ACHN (cell line): ENCODE measurements around the gene BNIP3.
A peak's percentile ranks its signal among the peaks of the same experiment; 100 is the strongest.
"Not testable (repeated sequence)": the region's sequence is repeated elsewhere in the genome, so short reads cannot be mapped to it uniquely, and the experiment has no call there.

Source experiments
- DNase-seq: peaks from one replicate; pipeline ENCODE4 v3.0.0-alpha.2; 2015
- in situ Hi-C: cut with HindIII; loops from 2 replicates; pipeline ENCODE4 v1.10.0; 2017; ENCODE audit warnings: low sequenced_read_pairs, low pct_ligation_motif_present, low pct_unique_long_range_greater_than_20kb

The BNIP3 gene

DNA sequence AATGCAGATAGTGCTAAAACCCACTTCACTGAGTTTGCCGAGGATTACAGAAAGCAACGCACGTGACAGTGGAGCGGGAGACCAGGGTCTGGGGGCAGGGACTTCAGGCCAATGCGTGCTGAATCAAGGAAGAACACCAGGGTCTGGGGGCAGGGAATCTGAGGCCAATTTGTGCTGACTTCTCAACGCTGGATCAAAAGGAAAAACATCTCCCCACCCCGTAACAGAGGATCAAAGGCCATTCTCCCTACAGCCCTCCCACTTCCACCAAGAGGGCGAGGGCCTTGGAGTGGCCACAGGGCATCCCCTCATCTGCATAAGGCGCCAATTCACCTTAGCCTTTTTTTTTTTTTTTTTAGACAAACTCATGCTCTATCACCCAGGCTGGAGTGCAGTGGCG lies 22.3 kb upstream of the BNIP3 start:
- DNase-seq, result no peak
- in situ Hi-C loops, result no loop called here

DNA sequence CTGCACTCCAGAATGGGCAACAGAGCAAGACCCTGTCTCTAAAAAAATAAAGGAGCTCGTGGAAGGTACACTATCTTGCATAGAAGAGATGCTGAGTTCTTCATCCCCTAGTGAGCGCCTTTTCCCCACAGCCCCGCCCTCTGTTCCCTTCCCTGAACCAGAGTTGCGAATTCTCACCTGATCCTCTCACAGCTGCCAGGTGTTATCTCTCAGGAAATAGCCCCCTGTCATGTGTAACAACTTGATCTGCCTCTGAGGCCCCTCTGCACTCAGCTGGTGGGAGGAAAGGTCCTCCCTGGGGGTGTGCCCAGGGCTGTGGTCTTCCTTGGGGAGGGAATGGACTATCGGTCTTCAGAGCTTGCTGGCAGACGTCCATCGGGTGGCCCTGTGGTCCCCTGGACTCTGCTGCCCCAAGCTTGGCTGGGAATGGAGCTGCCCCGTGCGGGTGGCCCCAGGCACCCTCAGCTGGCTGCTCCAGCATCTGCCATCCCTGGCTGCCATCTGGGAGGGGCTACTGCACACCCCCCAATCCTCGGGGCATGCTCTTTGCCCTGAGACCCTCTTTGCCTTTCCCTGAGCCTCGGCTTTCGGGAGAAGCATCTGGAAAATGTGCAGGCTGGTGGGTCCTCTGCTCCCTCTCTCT lies 21.7 kb upstream of the BNIP3 start:
- DNase-seq, result no peak
- in situ Hi-C loops, result no loop called here

- DNase-seq, result no peak
- in situ Hi-C loops, result no loop called here
Measured at GRCh38 chr10:132002004-132002403, 20.3 kb upstream of the BNIP3 start.

DNA sequence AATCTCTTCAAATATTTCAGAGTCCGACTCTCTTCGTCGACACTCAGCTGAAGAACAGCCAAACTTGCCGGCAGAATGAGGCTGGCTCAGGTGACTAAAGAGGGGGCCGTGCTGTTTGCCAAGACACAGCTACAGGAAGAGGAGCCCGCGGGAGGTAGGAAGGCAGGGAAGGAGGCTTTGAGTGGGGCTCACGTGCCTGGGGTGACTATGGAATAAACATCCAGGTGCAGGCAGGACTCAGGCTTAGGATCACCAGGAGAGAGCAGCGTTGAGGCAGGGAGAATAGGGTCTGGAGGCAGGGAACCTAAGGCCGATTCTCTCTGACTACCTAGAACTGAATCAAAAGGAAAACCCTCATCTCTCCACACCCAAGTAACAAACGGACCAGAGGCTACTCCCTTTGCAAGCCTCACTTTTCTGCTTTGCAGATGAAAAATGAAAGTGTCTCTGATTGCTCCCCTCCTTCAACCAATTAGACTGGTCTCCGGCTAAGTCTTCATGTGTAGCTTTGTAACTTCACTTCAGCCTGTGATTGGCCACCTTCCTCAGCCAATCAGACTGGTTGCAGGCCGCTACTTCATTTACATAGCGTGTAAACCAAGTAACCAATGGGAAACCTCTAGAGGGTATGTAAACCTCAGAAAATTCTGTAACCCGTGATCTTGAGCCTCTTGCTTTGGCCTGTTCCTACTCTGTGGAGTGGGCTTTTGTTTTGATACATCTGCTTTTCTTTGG lies 19.7 kb upstream of the BNIP3 start:
- DNase-seq, result peak; percentile 36
- in situ Hi-C loops, result no loop called here

DNA sequence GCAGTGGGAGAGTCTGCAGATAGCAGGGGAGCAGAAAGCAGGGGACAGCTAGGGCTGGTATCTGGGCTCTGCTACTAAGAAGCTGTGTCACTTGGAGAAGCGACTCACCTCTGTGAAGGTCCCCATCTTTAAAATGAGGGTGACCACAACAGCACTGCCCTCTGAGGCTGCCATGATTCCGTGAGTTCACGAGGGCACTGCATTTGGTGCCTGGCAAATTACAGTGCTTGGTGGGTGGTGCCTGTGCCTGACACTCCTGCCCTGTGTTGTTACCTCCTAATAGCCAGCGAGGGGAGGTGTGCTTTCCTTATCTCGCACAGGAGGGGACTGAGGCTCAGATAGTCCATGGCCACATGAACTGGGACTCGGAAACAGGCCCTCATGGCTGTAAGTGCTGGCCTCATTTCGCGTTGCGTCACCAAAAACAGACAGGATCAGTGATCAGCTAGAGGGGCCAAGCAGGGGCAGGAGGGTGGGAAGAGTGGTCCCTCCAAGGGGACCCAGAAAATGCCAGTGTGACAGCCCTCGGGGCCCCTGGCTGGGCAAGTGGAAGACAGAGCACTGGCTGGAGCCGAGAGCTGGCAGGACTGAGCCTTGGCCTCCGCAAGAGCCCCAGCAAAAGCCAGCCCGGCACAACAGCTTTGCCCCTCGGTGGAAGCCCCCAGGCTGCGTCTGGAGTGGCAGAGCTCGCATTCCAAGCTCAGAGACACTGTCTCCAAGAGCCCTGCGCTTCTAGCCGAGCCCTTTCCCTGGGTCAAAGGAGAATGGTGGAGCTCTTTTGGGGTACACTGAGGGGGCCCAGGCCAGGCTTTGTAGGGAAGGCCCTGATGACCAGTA lies 17.3 kb upstream of the BNIP3 start:
- DNase-seq, result no peak
- in situ Hi-C loops, result no loop called here

DNA sequence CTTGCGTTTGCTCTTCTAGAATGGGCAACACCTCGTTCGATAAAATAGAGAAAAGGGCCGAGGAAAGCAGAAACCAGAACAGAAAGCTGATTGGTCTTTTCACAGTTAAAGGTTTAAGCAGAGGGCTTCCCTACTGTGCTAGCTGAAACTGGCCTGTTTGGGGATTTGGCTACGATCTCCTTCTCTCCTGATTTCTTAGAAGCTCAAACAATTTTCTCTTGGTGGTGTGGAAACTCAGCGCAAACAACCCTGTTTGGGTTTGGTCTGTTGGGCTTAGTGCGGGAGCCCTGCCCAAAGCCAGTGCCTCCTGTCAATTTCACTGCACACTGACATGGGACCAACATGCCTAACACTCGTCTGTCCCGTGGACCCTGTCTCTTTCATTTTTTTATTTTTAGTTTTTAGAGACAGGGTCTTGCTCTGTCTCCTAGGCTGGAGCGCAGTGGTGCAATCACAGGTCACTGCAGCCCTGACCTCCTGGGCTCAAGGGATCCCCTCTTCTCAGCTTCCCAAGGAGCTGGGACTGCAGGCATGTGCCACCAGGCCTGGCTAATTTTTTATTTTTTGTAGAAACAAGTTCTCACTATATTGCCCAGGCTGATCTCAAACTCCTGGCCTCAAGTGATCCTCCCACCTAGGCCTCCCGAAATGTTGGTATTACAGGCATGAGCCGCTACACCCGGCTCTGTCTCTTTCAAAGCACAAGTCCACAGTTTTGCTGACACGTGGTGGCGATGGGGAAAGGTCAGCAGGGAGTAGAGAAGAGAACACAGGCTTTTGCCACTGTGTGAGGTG lies 16.5 kb upstream of the BNIP3 start:
- no peak for DNase-seq

DNA sequence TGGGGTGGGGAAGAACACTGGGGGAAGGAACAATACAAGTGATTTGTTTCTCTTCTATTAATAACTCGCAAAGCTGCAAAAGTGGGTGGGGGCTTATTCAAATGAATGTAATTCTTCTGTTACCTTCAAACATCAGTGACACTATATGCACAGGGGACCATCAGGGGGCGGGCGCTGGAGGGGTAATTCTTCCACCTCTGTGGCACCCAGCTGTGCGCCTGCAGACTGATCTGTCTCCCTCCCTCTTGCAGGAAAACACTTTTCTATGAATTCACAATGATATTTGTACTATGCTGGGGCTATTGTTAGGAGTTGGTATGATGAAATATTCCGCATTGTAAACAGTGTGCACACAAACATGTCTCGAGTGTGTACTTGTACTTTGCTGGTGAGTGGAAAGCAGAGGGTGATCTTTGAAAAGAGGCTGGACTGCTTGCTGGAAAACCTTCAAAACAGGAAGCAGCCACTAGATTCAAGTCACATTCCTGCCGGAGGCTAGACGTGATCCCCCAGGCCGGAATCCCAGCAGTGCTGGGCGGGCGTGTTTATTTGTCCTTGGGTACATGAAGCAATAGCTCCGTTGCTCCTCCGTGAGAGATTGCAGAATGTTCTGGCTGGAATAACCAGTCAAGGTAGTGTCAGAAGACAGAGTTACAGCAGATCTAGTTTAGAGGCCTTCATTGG lies 15.8 kb upstream of the BNIP3 start:
- in situ Hi-C loops, result no loop called here
- DNase-seq, result no peak

More for the DNA sequence above, 16.5 kb upstream of the BNIP3 start:
- in situ Hi-C loops, result no loop called here

DNA sequence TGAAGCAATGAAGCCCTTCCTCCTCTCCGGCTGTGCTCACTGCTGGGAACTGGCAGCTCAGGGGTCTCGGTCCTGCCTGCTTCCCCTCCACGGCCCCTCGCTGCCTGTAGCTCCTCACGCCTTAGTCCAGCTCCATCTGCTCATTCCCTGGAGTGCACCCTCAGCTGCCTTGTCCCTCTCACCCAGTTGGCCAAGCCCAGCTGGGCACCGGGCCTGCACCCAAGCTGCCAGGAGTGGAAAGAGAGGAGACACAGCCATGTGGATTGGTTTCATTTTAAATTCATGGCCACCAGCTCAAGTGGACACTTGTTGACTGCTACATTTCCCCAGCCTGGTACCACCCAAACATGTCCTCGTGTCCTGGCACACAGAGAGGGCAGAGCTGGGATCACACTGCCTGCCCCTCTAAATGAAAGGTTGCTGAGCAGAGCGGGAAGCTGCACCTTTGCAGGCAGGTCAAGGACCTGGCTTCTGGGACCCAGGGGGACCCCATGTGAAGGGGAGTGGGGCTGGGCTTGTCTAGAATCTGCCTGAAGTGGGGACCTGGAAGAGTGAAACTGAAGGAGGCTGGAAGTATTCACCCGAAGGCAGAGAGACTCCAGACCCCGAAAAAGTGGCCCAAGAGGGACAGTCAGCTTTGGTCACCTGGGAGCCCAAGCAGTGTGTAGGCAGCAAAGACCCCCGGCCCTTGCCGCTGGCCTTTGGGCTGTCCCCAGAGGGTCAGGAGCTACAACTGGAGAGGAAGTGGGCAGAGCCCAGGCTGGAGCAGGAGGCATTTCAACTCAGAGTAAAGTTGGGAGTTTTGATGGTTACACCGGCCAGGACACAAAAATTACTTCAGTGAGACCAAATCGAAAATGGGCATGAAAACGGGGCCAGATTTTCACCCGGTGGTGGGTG lies 15.0 kb upstream of the BNIP3 start:
- no peak for DNase-seq
- in situ Hi-C loops, result no loop called here

DNA sequence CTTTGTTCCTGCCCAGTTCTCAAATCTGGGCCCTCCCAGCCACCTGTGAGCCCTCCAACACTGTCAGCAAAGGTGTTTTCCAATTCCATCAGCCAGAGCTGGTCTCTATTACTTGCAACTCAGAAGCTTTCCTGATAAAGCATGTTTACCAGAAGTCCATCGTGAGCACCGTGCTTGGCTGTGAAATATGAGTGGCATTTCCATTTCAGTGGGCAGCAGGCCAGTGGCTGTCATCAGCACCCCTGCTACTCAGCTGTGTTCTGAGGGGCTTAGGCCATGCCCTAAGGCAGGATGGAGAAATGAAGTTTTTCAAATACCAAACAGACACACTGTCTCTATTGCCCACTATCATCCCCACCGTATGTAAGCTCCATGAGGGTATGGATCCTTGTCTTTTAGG lies 12.7 kb upstream of the BNIP3 start:
- no peak for DNase-seq
- in situ Hi-C loops, result no loop called here

- no peak for DNase-seq
- in situ Hi-C loops, result no loop called here
Measured at GRCh38 chr10:131993275-131993674, 11.6 kb upstream of the BNIP3 start.

- in situ Hi-C loops, result no loop called here
- DNase-seq, result no peak
Measured at GRCh38 chr10:131991726-131992125, 10.0 kb upstream of the BNIP3 start.

- DNase-seq, in situ Hi-C loops: not testable (repeated sequence)
Measured at GRCh38 chr10:131987786-131988185, 6.1 kb upstream of the BNIP3 start.

GRCh38 chr10:131987301-131987700 lies 5.6 kb upstream of the BNIP3 start:
- DNase-seq, in situ Hi-C loops: not testable (repeated sequence)

- in situ Hi-C loops, DNase-seq: not testable (repeated sequence)
Measured at GRCh38 chr10:131986851-131987250, 5.1 kb upstream of the BNIP3 start.

DNA sequence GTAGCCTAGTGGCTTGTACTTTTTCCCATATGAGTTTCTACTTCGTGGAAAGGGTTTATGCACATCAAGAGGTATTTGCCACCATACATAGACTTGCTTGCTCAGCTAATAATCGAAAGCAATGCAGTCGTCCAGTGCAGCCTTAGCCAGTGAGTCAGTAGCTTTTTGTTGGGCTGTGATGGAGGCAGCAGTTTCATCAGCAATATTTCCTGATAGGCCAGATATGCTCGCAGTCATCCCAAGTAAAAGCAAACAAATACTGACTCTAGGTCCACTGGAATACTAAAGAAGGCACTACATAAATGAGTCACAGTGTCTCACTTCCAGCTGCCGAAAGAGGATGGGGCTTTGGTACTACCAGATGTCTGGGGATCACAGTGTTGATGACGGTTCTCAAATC lies 2.1 kb upstream of the BNIP3 start:
- DNase-seq, result no peak

GRCh38 chr10:131982796-131983195 lies 1.1 kb upstream of the BNIP3 start:
- in situ Hi-C loops, result no loop called here
- no peak for DNase-seq

More for the DNA sequence above, 2.1 kb upstream of the BNIP3 start:
- in situ Hi-C loops, result no loop called here

DNA sequence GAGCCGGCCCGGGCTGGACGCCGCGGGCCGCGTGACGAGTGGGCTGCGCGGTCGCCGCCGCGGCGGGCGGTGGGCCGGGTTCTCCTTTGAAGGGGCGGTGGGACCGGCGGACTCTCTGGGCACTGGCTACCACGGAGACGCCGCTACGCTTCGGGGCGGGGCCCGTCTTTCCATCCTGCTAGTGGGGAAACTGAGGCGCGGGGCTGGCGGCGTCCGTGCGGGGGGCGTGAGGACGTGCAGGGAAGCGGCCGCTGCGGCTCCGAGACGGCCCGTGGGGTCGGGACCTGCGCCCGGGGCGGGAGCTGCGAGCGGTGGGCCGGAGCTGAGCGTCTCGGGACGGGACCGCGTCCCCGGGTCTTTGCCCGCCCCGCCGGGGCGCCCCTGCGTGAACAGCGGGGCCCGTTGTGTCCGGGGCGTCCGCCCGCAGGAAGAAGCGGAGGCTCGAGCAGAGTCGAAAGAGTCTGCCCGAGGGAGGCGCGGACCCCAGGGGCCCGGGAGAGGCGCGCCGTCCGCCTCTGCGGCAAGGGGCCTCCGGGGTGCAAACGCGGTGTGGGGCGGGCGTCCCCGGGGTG lies 548 bp upstream of the BNIP3 start:
- in situ Hi-C loops, result no loop called here
- DNase-seq, result no peak
